Activated CD4-positive, CD25-positive, alpha-beta regulatory T cell (primary cell): ENCODE results near the gene SP2.
A peak's percentile ranks its signal among the peaks of the same experiment; 100 is the strongest.

Source experiments
- DNase-seq, 4 experiments: peaks; one replicate each; lab custom pipeline; 2025; lab: John Stamatoyannopoulos, UW

SP2 gene

GRCh38 chr17:47871048-47871447, 25.0 kb upstream of the SP2 start:
- no peak for DNase-seq

DNA sequence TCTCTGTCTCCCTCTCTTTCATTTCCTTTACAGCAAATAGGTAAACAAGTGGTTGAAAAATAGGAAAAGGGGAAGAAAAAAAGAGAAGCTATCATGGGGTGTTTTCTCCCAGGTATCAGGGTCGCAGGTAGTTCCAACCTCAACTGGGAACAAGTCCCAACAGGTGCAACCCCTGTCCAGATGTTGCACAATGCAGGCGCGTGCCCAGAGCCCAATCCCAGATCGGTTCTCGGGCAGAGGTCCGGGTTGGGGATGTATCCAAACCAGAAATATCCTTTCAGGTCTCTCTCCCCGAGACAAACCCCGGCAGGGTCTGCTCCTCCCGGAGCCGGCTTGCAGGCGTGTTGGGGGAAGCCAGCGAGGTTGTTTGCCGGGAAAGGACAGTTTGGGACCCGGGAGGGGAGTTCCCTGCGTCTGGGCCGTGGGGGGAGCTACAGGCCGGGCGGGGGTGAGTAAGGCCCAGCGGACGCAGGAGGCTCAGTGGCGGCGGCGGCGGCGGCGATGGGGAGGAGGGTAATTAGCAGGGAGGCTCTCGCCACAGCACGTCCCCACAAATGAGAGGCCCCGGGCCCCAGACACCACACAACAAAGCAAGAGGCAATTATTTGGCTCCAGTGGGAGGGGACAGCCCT, 23.9 kb upstream of the SP2 start:
- DNase-seq, result no peak

DNA sequence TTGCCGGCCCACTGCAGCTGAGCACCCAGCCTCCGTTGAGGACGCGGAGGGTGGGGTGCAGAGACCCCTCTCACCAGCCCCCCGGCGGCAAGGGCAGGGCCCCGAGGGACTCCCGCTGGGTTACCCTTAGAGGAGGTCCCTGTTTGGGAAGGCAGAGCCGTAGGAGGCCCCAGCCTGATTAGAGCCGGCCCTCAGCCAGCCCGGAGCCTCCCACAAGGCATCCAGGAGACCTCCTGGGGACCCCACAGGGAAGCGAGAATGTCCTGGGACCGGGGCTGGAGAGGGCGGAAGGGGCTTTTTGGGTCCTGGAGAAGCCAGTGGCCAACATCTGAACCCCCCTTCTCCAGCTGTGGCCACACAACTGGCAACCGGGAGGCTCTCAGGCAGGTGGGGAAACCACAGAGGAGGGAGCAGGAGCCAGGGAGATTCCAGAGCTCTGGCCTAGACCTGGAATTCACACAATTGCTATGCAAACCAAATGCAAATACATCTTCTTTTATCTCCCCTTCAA, 23.3 kb upstream of the SP2 start:
- no peak for DNase-seq

DNA sequence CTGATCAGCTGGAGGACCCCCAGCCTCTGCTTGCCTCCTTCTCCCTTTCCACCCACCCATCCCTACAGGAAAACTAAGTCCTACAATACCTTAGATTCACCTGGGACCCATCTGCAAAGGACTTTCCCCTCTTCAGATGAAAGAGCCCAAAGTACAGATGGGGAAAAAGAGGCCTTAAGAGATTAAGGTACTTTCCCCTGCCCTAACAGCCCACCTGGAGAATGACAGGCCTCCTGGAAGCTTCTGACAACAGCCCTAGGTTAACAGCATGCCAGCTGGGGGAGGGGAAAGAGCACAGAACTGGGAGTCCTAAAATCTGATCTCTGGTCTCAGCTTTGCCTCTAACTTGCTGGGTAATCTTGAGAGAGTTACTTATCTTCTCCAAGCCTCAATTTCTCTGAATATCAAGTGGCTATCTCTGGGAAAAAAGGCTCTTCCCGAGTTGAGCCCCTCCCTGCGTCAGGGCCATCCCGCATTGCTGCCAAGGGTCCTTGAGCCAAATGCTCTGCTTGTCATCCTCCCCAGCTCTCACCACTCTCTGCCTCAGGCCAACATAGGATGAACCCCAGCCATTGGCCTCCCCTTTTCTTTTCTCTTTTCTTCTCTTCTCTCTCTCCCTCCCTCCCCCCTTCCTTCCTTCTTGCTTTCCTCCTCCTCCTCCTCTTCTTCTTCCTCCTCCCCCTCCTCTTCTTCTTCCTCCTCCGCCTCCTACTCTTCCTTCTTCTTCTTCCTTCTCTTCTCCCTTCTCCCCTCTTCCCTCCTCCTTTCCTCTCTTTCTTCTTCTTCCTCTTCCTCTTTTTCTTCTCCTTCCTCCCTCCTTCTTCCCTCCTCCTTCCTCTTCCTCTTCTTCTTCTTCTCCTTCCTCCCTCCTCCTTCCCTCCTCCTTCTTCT, 22.6 kb upstream of the SP2 start:
- no peak for DNase-seq

DNA sequence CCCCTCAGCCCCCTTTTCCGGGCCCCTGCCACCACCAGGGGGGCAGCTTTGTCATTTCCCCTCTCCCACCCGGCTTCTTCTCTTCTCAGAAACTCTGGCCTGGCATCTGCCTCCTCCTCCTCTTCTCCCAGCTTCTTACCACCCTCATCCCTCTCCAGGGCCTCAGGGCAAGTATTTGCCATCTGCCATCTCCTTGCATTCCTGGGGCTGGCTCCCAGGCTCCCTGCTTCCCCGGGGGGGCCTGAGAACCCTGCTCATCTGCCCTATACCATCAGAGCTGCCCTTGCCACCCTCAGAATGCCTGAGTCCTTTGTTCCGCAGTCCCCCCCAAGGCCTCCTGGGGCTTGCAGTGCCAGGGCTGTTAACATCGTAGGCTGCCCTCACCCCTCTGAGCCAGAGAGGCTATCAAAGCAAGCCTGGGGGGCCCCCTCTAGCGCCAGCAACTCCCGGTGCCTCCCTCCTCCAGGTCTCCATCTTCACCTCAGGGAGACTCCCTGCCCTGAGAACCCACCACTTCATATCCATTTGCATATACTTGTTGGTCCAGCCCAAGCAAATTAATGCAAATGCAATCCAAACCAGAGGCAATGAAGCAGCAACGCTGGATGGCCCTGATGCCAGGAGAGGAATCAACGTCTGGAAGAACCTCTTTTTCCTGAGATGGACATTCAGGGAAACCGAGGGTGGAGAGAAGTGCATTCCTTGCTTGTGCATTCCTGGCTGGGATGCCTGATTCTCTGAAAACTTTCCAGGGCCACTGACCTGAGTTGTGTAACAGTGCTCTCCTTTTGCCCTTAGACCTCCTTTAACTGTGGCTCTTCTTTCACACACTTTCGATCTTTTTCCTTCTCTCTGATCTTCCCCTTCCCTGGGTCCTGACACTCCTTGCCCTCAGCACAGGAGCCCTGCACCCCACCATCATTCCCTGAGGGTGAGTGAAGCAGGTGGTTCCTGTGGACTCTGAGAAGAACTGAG, 20.7 kb upstream of the SP2 start:
- no peak for DNase-seq

- no peak for DNase-seq
Measured at GRCh38 chr17:47877368-47878034, 18.5 kb upstream of the SP2 start.

DNA sequence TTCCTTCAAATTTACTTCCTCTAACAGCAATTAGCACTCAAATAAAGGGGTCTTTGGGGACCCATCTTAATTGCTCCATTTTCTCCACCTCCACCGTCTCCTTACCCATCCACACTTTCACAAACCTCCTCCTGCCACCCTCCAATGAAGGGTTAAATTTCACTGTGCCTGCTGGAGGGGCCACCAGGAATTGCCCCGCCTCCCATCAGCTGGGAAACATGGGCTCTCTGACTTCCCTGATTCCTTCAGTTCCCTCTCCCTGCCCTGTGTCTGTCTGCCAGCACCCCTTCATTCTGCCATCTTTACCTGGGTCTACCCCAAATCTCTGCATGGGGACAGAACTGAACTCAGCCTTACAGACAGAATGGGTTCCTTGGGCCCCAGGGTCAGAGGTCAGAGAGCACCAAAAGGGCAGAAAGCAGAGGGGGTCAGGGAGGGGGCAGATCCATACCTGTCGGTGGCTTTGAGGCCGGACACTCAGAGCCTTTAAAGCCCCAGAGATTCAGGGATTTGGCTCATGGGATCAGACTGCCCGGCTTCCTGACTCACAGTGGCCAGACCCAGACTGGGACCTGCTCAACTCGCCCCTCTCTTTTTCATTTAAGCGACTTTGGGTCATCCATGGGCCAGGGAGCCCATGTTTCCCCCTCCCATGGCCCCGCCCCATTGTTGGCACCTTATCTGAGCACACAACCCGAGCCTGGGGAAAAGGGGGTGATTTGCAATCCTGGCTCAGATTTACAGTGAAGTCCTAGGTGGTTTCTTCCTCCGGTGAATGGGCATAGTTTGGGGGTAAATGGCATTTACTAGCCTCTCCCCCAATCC, 17.6 kb upstream of the SP2 start:
- no peak for DNase-seq

DNA sequence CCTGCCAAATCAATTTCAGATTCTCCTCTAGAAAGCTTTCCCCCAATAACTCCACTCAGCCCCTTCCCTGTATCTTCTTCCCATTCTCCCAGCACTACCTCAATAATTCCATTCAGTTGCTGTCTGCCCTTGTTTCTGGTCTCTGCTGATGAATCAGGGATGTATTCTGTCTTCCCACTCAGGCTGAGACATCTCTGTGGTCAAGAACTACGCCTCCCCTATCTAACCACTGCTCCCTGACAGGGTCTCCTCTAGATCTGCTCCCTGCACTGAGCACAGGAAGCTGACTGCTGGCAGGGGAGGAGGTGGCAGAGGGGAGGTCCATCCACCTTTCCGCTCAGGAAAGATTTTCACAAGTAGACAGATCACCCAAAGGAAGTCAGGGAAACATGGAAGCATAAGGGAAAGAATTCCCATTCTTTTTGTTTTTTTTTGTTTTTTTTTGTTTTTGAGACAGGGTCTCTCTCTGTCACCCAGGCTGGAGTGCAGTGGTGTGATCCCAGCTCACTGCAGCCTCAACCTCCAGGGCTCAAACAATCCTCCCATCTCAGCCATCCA, 16.9 kb upstream of the SP2 start:
- DNase-seq, result no peak

DNA sequence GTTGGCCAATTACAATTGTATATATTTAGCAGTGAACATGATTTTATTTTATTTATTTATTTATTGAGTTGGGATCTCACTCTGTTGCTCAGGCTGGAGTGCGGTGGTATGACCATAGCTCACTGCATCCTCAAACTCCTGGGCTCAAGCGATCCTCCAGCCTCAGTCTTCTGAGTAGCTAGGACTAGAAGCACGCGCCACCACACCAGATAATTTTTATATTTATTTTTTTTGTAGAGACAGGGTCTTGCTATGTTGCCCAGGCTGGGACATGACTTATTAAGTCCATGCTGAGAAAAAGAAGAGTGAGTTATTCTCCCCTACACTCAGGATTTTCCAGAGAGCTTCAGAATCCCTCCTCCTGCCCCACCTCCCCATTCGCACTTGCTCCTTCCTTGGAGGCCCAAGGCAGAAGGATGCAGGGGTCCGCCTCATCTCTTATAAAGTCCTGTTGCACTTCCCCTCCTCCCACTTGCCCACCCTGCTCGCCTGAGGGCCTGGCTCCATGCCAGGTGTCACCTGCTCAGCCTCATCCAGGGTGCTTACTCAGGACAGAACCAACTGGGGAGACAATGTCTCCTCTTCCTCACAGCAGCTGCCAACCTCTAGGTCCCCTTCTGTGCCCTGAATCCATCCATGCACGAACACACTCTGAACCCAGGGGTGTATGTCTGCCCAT, 16.1 kb upstream of the SP2 start:
- no peak for DNase-seq

- no peak for DNase-seq
Measured at GRCh38 chr17:47882247-47882646, 13.8 kb upstream of the SP2 start.

DNA sequence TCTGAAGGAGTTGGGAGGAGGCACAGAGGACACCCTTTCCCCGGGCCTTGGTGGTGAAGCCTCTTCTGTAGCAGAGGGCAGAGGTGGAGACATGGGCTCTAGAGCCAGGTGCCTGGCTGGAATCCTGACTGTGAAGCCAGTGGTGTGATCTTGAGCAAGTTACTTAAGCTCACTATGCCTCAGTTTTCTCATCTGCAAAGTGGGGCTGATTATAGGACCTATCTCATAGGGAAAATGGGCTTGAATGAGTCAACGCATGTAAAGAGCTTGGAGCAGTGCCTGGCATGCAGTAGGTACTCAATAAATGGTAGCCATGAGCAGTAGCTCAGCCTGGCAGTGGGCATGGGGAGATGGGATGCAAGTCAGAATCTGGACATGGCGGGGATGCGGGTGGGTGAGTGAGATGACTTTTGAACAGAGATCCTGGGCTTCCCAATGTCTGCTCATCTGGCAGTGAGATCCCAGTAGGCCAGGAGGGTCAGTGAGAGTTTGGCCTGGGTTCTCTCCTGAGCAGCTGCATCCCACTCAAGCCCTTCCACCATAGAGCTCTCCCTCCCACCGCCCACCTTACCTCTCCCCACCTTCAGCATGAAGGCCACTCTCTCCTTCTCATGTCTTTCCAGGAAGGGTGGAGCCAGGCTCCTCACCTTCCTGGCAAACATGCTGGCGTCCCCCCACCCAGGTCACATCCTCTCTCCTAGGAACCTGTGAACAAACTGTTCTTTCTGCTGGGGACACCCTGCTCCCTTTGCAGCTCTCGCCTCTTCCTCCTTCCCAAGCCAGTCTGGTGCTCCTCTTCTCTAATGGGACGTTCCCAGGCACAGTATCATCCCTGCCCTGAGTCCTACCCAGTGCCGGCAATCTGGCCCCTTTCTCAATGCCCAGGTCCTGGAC, 13.1 kb upstream of the SP2 start:
- DNase-seq, result no peak

DNA sequence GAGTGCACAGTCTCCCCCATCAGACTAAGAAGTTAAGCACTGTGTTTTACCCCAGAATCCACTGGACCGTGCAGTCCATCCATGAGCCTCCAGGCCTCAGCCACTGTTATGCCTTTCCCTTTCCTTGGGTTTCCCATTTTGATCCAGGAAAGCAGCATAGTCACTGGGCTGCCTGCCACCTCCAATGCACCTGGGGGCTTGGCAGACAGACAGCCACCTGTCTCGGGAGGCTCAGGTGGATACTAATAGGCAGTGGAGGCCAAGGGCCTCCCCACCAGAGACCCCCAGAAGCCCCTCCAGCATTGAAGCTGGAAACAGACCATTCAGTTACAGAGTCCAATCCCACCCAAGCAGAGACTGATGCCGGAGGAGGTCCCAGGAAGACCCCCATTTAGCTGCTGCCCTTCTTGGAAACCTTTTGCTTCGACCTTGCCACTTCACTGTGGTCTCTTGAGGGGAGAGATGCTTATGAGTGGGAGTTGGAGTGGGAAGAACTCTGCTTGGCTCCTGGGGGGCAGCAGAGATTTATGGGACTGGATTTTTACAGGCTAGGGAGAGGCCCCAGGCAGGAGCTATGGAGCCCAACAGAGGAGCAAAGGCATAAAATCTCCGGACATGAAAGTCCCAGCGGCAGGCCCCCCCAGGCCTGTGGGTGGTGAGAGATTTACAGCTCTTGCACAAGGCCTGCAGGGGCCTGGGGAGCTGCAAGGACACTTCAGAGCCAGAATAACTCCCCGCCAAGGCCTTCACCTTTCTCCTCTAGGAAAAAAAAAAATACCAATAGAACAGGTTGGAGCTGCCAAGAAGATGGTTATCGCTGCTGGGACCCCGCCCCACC, 12.2 kb upstream of the SP2 start:
- no peak for DNase-seq

- no peak for DNase-seq
Measured at GRCh38 chr17:47884427-47884740, 11.7 kb upstream of the SP2 start.

DNA sequence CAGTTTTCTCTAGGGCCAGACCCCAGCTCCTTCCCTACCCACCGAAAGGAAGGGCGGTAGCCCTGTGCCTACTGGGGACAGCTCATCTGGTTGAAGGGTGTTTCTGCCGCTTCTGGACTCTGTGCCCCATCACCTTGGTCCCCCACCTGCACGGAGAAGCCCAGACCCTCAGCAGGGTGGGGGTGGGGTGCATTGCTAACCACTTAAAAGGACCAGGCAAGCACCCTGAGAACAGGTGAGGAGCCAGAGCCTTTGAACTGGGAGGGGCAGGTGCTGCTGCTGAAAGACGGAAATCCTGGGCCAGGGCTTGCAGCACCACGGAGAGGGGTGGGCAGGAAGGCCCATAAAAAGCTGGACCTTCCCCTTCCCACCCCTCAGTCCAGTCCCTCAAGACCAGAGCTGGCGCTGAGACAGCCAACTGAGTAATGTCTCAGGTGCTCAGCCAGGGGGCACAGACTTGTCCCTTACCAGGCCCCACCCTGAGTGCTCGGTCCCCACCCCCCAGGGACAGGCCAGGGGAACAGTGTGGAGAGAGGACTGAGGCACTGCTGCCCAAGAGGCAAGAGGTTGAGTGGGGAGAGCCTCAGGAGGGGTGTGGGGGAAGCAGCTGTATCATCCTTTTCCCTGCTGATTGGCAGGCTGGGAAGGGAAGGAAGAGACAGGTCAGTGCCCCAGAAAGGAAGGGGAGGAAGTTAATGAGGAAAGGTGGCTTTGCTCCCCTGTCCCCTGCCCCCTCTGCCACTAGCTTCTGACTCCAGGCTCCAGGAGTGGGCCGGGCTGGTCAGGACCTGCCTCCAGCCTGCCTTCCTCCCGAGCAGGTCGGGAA, 10.9 kb upstream of the SP2 start:
- peak in 1 of 4 experiments; percentile 6 for DNase-seq

- no peak for DNase-seq
Measured at GRCh38 chr17:47888293-47888692, 7.7 kb upstream of the SP2 start.

DNA sequence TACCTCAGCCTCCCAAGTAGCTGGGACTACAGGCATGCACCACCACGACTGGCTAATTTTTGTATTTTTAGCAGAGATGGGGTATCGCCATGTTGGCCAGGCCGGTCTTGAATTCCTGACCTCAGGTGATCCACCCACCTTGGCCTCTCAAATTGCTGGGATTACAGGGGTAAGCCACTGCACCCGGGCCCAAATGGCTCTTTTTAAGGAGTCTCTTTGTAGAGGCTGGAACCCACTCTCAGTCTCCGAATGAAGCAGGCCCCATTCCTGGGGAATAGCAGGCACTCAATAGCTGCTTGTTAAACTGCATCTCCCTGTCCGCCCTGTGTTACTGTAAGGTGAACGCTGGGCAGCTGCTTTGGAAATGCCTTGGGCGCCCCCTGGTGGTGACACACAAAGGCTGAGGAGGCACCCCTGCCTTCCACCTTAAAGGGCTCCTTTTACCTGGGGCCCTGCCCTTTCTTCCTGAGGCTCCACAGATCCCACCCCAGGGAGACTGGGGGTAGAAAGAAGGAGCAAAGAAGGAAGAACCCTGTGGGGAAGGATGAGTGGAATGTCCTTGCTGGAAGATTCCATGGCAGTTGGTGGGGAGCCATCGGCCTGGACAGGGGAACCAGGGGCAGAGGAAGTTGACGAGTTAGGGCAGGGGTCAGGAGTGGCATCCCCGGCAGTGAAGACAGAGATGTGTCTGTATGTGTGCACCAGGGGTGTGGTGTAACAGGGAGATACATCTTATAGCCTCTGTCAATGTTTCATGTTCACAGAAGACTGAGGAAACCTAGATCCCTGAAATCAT, 6.1 kb upstream of the SP2 start:
- DNase-seq, result peak; percentile 82 to 97 (median 90)
